ENCODE measurements around the gene EPG5.
"Not testable (repeated sequence)": the region's sequence is repeated elsewhere in the genome, so short reads cannot be mapped to it uniquely, and the experiment has no call there.

EPG5 gene, protein sequence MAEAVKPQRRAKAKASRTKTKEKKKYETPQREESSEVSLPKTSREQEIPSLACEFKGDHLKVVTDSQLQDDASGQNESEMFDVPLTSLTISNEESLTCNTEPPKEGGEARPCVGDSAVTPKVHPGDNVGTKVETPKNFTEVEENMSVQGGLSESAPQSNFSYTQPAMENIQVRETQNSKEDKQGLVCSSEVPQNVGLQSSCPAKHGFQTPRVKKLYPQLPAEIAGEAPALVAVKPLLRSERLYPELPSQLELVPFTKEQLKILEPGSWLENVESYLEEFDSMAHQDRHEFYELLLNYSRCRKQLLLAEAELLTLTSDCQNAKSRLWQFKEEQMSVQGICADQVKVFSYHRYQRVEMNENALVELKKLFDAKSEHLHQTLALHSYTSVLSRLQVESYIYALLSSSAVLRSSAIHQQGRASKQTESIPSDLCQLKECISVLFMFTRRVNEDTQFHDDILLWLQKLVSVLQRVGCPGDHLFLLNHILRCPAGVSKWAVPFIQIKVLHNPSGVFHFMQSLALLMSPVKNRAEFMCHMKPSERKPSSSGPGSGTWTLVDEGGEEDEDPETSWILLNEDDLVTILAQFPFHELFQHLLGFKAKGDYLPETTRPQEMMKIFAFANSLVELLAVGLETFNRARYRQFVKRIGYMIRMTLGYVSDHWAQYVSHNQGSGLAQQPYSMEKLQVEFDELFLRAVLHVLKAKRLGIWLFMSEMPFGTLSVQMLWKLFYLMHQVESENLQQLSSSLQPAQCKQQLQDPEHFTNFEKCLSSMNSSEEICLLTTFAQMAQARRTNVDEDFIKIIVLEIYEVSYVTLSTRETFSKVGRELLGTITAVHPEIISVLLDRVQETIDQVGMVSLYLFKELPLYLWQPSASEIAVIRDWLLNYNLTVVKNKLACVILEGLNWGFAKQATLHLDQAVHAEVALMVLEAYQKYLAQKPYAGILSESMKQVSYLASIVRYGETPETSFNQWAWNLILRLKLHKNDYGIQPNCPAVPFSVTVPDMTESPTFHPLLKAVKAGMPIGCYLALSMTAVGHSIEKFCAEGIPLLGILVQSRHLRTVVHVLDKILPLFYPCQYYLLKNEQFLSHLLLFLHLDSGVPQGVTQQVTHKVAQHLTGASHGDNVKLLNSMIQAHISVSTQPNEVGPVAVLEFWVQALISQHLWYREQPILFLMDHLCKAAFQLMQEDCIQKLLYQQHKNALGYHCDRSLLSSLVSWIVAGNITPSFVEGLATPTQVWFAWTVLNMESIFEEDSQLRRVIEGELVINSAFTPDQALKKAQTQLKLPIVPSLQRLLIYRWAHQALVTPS (N-terminal part only)

DNA sequence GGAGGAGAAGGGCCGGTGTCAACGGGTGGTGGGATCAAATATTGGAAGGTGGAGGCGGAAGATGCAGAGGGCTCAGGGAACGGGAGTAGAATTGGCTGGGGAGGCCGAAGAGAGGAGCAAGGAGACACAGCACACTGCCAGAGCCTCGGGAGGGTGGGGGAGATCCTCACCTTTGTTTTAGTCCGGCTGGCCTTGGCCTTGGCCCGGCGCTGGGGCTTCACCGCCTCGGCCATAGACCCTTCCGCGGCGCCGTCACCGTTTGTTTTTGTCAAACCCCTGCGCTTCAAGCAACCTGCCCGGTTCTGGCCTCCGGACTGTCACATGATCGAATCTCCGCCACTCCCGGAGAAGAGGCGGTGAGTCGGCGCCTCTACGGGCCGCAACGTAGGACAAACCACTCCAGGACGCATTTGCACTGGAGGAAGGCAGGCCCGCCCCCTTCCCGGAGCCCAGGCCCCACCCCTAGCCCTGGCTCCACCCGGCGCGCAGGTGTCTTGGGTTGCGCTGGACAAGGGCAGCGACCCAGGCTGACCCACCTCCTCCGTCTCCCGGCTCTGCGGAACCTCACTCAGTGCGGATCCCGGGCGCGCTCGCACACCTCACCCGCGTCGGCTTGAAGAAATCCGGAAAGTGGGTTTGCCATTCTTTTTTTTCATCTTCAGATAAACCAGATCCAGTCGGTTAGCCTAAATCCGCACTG, at the start of gene EPG5:
Gene EPG5 (minus strand): TSS at position 323 of the 700 bp plus-strand sequence. CDS start 90 bp downstream, at position 233.
- peak; percentile 94 for DNase-seq

DNA sequence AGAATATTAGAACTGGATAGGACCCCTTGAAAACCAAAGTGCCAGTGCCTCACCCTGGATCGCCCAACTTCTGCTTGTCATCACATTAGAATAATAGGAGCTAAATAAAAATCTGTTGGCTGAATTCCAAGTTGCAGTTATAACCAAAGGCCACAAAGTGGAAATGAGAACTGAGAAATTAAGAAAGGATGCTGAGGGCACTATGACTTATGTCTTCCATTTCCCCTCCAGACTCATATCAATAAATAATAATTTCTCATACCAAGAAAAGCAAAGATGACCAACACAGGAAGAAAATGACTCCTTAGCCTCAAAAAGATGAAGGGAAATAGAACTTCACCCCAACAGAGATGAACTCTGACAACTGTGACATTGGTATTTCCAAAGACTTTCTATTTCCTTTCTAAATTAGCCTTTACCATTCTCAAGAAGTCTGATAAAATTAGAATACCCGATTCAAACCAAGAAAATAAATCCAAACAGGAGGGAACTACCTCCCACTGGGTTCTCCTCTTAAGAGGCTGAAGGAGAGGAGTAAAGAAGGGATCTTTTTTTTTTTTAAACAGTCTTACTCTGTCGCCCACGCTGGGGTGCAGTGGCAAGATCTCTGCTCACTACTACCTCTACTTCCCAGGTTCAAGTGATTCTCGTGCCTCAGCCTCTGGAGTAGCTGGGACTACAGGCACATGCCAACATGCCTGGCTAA, 46.5 kb upstream of the EPG5 start:
- no peak for DNase-seq

DNA sequence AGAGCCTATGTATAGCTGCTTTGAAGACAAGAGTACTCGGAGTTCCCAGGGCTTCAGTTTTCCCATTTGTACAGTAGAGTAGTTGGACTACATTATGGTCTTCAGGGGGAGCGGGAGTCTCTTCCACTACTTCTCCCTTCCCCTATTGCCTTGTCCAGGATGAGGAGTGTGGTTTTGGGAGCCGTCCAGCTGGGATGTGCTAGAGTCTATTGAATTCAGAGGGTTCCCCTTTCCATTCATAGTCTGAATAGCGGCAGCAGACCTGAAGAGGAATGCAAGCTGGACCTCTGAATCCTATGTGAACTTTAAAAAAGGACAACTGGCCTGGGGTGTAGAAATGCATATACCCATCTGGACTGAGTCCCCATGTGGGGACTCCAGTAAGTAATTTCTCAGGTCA, 43.5 kb upstream of the EPG5 start:
- DNase-seq: no peak

DNA sequence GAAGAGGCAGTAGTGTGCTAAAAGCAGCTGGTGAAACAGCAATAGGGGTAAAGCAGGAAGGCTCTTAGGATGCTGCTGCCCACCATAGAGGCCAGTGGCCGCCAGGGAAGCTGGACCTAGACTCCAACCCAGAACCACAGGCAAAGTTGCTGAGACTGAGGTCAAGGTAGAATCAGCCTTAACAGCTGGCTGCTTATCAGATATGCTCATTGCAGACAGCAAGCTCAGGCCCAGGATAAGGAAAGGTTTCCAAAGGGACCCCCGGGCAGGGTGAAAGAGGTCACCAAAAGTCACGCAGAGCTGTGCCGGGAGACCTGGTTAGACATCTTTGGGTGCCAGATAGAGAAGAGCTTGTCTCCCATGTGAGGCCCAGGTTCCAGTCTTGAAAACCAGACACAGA, 42.9 kb upstream of the EPG5 start:
- no peak for DNase-seq

DNA sequence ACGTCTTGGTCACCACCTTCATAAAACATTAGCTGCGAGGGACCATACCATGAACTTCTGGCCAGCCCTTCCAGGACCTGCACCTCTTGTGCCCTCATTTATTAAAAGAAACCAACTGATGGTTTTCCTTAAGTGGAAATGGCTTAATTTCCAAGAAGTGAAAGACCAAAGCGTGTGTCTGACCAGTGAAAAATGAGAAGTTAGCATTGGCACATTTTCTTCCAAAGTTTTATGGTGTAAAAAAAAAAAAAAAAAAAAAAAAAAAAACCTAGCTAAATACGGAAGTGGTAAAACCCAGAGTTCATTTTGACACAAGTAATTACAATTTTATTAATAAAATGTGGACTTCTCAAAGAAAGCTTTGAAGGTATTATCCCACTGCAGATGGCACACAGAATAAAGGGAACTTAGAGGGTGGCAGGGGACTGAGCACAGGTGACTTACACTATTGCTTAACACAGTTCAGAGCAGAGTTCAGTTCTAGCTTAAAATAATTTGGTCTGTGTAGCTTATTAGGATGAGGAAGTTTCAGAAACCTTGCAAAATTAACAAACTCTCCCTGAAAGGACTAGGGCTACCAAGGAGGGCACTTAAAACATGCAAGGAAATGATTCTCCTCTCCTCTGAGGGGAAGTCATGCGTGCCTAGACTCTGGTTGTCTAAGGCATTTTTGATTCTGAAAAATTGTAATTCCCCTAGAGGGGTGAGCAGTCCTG, 42.2 kb upstream of the EPG5 start:
- no peak for DNase-seq

DNA sequence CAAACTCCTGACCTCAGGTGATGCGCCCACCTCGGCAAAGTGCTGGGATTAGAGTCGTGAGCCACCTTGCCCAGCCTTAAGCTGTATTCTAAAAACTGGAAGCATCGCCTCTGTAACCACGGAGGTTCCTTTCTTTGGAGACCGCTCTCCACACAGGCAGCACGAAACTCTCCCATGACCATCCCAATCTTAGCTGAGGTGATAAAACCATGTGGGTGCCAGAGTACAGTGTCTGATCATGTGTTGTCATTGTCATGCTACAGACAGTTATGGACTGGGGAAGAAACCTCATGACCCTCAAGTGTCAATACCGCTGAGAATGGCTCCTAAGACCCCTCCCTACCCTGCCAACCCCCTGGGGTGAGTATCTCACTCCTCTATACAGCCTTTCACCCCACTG, 41.4 kb upstream of the EPG5 start:
- no peak for DNase-seq

DNA sequence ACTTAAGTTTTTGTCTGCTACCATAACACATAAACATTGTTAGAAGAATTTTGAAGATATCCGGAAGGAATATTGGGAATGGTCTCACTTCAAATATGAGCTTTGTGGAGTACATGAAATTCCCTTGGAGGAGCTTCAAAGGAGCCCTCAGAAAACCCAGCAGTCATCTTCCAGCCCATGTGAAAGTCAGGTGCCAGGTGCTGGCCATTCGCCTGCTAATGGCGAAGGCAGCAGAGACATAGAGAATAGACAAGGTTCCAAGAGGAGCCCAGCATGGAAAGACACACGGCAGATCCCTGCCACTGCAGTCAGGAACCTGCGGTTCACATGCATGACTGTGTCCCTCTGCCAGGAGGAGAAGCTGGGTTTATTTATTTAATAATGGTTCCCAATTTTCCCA, 40.0 kb upstream of the EPG5 start:
- DNase-seq: no peak

DNA sequence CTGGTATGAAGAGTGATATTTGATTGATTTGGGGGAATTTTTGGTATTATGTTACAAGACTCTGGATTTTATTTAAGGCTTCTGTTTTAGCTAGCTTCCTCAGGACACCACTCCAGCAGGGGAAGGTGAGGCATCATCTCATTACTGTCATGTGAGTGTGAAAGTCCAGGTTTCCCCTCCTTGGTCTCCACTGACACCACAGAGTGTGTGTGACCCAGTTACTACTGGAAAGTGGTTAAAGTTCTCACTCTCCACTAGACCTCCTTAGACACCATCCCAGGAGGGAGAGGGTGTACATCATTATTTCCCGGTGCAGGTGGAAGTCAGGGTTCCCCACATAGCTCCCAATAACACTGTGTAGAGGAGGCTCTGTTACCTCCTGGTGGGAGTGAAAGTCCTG, 35.8 kb upstream of the EPG5 start:
- no peak for DNase-seq

DNA sequence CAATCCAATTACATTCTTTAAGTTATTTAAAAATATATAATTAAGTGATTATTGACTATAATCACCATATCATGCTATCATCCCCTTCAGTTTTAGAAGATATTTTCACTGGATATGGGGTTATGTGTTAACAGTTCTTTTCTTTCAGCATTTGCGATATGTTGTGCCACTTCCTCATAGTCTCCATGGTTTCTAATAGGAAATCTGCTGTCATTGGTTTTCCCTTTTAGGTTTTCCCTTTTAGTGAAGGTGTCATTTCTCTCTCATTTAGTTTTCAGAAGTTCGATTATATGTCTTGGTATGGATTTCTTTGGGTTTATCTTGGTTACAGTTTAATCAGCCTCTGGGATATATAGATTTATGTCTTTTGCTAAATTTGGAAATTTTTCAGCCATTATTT, 34.8 kb upstream of the EPG5 start:
- no peak for DNase-seq

DNA sequence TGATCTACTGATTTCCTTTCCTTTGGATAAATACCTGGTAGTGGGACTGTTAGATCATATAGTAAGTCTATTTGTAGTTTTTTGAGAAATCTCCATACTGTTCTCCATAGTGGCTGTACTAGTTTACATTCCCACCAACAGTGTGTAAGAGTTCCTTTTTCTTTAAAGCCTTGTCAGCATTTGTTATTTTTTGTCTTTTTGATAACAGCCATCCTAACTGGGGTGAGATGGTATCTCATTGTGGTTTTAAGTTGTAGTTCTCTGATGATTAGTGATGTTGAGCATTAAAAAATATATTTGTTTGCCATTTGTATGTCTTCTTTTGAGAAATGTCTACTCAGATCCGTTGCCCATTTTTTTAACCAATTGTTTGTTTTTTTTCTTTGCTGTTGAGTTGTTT, 33.9 kb upstream of the EPG5 start:
- no peak for DNase-seq

DNA sequence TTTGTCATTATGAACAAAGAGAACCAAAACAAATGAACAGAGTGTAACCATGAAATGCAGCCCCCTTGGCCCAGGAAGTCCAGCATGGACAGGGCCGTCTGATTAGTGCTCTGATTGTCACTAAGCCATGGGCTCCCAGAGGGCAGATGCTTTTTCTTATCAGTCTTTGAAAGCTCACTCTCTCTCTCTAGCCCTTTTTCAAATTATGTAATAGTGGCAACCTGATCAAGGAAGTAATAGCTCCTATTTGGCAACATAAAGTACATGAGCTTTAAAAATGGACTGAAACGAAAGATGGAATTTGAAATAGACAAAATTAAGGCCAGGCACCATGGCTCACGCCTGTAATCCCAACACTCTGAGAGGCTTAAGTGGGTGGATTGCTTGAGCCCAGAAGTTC, 32.4 kb upstream of the EPG5 start:
- DNase-seq: no peak

DNA sequence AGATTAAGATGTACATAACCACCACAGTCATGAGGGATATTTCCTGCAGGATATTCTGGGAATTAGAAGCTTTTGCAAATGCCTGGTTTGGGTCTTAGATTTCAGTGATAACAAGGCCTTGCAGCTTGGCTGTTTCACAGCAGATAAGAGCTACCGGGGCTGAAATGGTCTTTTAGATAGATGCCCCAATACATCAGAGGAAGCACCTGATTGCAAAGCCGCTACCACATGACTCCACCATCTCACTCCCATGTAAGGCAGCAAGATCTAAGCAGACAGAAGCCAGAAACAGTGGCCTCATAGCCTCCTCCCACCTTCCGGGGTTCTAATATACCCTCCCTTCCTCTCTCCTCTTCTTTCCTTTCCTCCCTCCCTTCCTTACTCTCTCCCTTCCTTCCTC, 31.1 kb upstream of the EPG5 start:
- no peak for DNase-seq

DNA sequence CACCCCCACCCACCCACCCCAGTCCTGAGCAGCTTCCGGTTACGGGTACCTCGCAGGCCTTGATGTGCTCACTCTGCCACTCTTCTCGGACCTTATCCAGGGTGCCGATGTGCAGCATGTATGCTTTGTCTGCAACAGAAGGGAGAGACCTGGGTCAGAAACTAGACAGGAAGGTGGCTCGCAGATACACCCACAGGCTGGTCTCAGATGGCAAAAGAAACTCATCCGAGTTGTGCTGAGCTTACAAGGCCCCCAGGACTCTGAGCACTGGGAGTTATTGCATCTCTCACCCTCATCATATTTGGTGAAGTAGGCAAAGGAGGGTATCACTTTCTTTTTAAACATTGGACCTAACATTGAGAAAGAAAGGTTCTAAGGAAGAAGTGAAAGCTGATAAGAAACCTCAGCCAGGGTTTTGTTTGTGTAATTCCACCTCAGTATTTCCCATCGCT, 30.6 kb upstream of the EPG5 start:
- DNase-seq: no peak

DNA sequence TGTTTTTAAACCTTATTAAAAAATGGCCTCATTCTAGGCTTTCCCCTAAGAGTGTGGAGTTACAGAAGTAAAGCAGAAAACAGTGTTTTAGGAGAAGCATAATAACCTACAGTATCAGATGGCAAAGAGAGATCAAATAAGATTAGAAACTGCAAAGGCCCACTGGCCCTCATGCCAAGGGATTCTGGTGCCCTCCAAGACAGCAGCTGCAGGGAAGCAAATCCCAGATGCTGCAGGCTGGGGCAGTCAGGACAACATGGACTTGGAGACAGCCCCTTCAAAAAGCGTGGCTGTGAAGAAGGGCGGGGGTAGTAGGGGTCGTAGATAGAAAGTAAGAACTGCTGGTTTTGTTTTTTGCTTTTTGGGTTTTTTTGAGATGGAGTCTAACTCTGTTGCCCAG, 28.3 kb upstream of the EPG5 start:
- DNase-seq: no peak

DNA sequence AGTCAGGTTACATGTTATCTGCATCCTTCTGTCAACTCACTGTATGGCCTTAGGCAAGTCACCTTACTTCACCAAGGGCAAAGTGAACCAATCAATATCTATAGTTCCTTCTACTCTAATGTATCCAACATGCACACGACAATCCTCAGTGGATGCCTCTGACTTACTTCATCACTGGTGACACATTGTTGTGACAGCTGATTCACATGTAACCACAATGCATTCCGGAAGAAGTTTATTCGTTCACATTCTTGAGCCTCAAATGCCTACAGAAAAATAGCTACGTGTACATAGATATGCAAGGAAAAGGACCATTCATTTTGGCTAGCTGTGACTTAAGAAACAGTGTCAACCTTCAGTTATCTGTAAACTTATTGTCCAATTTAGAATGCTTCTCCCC, 26.3 kb upstream of the EPG5 start:
- no peak for DNase-seq

DNA sequence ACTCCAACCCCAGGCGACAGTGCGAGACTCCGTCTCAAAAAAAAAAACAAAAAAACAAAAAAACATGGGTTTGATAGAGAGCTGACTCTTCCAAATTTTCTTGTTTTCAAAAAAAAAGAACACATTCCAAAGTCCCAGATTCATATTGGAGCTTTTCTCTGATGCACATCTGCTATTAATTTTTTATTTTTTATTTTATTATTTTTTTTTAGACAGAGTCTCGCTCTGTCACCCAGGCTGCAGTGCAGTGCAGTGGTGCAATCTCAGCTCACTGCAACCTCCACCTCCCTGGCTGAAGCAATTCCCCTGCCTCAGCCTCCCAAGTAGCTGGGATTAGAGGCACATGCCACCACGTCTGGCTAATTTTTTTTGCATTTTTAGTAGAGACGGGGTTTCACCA, 25.4 kb upstream of the EPG5 start:
- not testable (repeated sequence) for DNase-seq

DNA sequence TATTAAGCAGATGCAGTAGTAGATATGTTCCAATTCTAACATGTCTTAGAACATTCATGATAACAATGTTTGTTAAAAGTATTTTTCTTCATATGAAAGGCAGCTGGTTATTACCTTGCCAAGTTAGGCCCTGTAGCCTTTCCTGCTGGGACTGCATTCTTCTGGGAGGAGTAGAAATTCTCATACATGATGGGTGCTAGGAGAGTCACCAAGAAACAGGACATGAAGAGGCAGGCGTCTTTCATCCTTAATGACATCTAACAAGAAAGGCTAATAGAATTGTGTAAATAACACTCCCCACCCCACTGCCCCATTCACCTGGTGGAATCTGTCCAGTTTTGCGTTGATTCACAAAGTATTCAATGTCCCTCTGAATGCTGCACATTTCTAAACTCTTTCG, 24.7 kb upstream of the EPG5 start:
- DNase-seq: no peak

DNA sequence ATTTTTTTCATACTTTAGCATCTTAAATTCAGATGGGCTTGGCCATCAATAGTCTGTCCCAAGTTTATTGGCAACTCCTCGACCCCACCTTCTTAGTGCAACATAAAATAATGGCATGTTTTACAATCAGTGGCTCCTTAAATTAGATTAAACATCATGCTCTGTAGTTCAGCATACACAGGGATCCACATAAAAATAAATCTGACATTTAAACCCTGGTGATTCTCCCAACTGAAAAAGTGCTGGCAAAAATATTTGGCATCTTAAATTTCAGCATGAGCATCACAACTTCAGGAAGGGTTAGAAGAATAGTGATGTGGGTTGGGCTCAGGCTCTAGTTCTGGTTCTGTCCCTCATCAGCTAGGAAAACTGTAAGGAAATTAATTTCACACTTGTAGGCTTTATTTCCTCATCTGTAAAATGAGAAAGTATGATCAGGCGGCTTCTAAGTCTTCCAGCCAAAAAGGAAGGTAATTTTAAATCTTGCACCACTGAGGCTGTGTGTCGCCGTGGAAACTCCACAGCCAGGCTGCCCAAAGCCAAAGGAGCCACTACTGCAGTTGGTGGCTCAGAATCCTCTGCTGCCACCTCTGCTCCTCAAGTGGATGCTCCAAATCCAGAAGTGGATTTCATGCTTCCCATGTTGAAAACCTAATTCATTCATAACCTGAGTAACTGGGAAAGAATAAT, 17.6 kb upstream of the EPG5 start:
- no peak for DNase-seq

DNA sequence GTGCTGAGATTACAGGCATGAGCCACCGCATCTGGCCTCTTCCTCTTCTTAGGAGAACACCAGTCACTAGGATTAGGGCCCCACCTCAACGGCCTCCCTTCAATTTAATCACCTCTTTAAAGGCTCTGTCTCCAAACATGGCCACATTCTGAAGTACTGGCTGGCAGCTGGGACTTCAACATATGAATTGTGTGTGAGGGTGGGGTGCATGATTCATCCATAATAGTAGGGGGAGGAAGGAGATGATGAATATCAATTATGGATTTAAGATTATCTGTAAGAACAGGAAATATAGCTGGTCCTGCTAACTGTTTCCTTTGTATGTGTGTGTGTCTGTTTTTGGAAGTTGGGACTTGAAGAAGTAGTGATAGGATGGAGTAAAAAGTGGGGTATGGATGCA, 14.7 kb upstream of the EPG5 start:
- no peak for DNase-seq

DNA sequence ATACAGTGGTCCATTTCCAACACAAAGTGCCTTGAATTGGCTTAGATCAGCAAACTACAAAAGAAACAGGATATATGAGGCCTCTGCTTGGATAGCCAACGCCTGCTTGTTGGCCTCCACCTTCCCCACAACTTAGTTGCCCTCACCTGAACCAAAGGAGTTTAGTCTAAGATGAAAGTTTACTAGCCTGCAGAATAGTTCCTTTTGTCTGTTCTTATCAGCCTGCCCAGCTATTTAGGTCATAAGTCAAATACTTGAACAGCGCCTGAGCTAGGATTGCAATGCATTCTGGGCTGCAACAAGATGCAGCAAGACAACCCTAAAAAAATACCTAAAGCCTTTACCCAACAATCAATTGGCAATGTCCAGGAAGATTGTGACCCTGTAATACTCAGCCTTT, 13.1 kb upstream of the EPG5 start:
- no peak for DNase-seq

DNA sequence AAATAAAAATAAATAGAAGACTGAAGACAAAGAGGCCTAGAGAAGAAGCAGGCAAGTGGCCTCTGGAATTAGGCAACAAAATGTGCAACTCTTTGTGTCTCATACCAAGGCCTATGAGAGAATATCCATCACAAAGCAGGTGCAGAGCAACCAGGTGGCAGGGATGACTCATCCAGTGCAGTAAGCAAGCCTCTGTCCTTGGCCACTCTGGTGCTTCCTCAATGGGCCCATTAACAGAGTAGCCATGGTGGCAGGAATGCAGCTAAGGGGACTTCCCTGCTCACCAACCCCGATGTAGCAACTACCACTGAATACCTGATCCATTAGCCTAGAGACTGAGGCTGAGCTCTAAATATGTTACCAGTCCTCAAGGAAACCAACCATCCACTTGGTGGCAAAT, 11.0 kb upstream of the EPG5 start:
- DNase-seq: no peak
